Activated CD4-positive, alpha-beta T cell treated with anti-CD3 and anti-CD28 coated beads, Interleukin-2, amount 10 ng/mL, durations not matched to agents 7 days and 5 days (primary cell): ENCODE measurements around the gene TGIF2. TPM values are rescaled to one million over a fixed set of nuclear protein-coding genes. Genes with fewer than 3 reads are reported as not detected.
A peak's percentile ranks its signal among the peaks of the same experiment; 100 is the strongest.

Experiments used
- CTCF ChIA-PET: fragments of 350-600 bp; sonication (Branson Sonifier 250); formaldehyde crosslinking; loops from one replicate; lab custom pipeline; 2021; ENCODE audit warnings: antibody characterized with exemption; lab: Charles Lee
- POLR2A ChIA-PET: fragments of 350-600 bp; sonication (Branson Sonifier 250); formaldehyde crosslinking; loops from one replicate; lab custom pipeline; 2021; ENCODE audit warnings: antibody characterized with exemption; lab: Charles Lee
- DNase-seq: peaks from one replicate; pipeline ENCODE4 v3.0.0-alpha.2; 2020
- H3K27ac Mint-ChIP-seq: one replicate; pipeline ENCODE4 v1.8.0; 2021; ENCODE audit warnings: mild to moderate bottlenecking, moderate library complexity, mixed read lengths
- H3K27me3 Mint-ChIP-seq: one replicate; pipeline ENCODE4 v1.8.0; 2021; ENCODE audit warnings: mixed read lengths
- H3K36me3 Mint-ChIP-seq: one replicate; pipeline ENCODE4 v1.8.0; 2021; ENCODE audit warnings: low read depth, mixed read lengths
- H3K4me1 Mint-ChIP-seq: one replicate; pipeline ENCODE4 v1.8.0; 2021; ENCODE audit warnings: mixed read lengths
- H3K4me3 Mint-ChIP-seq: one replicate; pipeline ENCODE4 v1.8.0; 2021; ENCODE audit warnings: mild to moderate bottlenecking, moderate library complexity, mixed read lengths
- H3K9me3 Mint-ChIP-seq: one replicate; pipeline ENCODE4 v1.8.0; 2021; ENCODE audit warnings: mixed read lengths
- total RNA-seq, 2 experiments: library from RNA; stranded (reverse); gene quantifications; one replicate each; pipeline ENCODE4 v1.2.3, GENCODE V29; 2021

TGIF2 gene
- total RNA-seq, 2 experiments from 2014 or later = 24.1 to 26.0 TPM

DNA sequence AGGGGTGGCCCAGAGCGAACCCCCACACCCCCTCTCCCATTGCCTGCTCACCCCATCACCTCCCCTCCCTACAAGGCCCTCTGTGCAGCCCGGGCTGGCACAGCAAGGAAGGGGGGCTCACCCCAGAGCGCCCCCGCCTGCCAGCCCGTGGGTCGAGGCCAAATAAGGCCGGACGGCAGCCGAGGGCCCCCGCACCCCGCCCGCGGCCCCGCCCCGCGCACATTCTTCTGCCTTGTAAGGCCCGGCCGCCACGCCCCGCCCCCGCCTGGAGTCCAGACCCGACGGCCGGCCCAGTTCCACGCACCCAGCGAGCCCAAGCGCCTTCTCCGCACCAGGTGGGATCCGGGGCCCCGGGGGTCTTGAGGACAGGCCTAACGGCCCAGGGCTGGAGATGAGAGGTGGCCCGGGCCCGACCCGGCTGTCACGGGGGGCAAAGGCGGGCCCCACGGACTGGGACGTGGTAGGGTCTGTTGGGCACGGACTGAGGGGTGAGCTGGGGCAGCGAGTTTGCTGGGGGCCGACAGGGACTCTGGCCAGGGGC lies 32.1 kb upstream of the TGIF2 start, which contains the start of gene MYL9:
TSS of gene MYL9 (plus strand) at position 293 of the 541 bp plus-strand sequence. CDS start 3,366 bp downstream, outside the sequence.
- no peak for DNase-seq
- Mint-ChIP-seq H3K36me3 (no peaks in the 10 kb centered on the region), H3K9me3 (no peaks in the 10 kb centered on the region), H3K27ac (no peak within 1 kb of the TSS), H3K27me3 (no peaks in the 10 kb centered on the region), H3K4me1 (no peaks in the 10 kb centered on the region), H3K4me3 (no peak within 1 kb of the TSS)
- ChIA-PET CTCF (no interaction called here), POLR2A (no interaction called here)

DNA sequence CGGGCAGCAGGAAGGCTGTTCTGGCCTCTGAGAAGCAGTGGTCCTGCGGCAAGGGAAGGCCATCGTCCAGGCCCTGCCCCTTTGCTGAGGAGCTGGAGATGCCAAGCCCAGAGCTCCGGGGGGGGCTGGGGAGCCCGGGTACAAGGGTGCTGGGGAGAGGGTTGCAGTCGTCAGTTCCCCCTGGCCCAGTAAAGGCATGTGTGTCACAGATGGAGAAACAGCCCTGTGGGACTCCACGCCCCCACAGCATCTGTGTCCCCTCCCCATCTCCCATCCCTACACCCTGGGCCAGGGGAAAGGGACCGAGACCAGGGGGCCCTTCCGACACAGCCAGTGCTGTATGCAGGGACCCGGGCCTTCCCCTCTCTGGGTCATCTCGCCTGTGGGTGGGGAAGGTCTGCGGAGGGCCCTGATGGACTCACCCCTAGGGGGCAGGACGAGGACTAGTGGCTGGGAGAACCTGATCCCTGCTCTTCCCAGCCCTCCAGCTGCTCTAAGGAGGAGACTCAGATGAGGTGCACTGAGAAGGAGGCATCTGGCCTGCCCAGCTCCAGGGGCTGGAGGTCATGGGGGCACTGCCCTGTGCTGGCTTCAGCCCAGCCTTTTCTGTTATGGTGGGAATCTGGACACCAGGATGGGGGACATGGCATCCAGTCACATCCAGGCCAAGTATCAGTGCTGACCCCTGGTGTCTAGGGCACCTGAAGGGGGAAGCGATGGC lies 31.5 kb upstream of the TGIF2 start:
- DNase-seq = no peak
- Mint-ChIP-seq H3K4me3 (no peak overlapping the region), H3K9me3 (no peaks in the 10 kb centered on the region), H3K4me1 (no peaks in the 10 kb centered on the region), H3K36me3 (no peaks in the 10 kb centered on the region), H3K27me3 (no peaks in the 10 kb centered on the region), H3K27ac (no peak overlapping the region)
- POLR2A ChIA-PET = no interaction called here
- CTCF ChIA-PET = no interaction called here

DNA sequence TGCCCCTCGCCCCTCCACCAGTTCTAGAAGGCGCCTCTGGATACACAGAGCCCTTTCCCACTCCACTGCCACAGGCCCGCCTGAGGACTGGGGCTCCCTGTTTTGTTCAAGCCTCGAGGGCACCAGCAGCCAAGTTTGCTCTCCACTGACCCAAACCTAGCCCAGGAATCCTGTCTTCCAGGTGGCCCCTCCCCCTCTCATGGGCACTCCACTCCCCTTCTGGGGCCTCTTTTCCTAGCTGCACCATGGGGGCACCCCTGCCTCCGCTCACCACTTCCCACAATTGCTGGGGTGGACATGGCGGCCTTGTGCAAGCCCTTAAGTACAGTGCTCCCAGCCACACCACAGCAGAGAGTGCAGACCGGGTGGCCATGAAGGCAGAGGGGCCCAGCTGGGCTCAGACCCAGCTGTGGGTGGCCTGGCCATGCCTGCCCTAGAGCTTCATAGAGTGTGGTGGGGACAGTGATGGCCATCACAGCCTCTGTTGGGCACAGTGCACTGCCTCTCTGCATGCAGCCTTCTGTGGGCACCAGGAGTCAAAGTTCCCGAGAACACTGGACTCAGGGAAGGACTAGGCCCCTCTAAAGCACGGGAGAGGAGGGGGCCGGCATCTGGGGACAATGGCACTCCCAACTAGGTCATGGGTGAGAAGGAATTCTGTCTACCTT lies 30.7 kb upstream of the TGIF2 start:
- H3K4me1 Mint-ChIP-seq = no peaks in the 10 kb centered on the region
- H3K36me3 Mint-ChIP-seq = no peaks in the 10 kb centered on the region
- POLR2A ChIA-PET = no interaction called here
- CTCF ChIA-PET = no interaction called here
- no peak for DNase-seq
- H3K27ac Mint-ChIP-seq = no peak overlapping the region
- no peaks in the 10 kb centered on the region for H3K27me3 Mint-ChIP-seq
- no peak overlapping the region for H3K4me3 Mint-ChIP-seq
- no peaks in the 10 kb centered on the region for H3K9me3 Mint-ChIP-seq

DNA sequence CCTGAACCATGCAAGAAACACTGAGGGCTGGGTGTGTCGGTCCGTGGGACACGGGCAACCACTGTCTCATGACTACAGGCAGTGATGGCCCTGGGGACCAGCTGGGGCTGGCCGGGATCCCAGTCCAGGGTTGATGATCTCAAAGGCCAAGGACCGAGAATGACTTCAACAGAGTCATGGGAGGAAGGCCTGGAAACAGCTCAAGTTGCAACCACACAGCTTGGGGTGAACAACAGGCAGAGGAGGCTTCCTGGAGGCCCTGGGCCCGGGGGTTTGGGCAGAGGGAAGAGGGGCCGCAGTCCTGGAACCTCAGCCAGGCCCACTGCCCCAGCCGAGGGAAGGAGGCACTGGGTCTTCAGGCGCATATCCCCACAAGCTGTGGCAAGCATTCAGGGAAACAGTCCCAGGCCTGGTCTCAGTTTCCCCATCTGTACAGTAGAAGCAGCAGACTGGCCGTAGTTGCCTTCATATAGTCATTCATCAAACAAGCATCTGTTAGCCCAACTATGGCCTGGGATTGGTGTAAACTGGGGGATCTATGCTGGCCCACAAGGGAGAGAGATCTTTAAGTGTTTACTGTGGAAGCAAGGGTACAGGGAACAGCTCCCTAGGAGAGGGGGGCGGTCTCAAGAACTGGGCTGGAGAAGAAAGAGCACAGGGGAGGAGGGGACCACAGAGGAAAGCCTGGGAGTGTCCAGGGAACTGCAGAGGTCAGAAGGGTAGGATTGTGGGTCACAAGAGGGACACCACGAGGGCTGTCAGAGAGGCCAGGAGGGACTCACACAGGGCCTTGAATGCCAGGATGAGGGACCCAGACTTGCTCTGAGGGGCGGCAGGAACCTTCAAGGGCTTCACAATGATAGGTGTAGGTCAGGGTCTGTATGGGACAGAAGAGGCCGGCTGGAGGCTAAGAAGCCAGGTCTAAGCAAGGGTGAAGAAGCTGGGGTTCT lies 29.9 kb upstream of the TGIF2 start:
- no peaks in the 10 kb centered on the region for H3K4me1 Mint-ChIP-seq
- H3K27me3 Mint-ChIP-seq = no peaks in the 10 kb centered on the region
- CTCF ChIA-PET = no interaction called here
- H3K36me3 Mint-ChIP-seq = no peaks in the 10 kb centered on the region
- no peak overlapping the region for H3K4me3 Mint-ChIP-seq
- H3K9me3 Mint-ChIP-seq = no peaks in the 10 kb centered on the region
- POLR2A ChIA-PET = no interaction called here
- H3K27ac Mint-ChIP-seq = no peak overlapping the region
- no peak for DNase-seq

DNA sequence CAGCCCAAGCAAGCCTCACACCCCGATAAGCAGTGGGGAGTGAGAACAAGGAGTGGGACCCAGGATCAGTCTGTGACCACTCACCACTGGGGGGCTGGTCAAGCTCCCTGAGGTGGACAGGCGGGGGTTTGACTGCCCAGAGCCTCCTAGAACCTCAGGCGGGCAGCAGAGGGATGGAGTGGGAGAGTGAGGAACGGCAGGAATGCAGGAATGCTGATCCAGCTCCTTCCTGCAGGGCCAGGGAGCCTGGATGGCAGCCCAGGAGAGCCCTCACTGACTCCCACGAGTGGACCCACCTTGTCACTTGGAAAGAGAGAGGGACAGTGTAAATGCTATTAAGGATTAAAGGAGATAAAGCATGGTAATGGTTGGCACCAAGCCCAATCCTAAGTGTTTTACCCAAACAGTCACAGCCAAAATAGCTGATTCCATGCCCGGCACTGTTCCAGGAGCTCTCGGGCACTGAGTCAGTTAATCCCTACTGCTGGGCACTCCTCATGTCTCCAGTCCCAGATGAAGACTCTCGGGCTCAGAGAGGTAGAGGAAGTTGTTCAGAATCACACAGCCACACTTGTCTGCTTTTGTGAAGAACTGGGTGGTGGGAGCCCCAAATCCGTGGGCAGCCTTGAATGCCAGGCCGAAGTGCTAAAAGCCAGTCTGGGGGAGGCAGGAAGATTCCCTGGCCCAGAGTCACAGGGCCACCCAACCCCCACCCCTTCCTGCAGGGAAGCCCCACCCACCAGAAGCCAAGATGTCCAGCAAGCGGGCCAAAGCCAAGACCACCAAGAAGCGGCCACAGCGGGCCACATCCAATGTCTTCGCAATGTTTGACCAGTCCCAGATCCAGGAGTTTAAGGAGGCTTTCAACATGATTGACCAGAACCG lies 29.0 kb upstream of the TGIF2 start:
- CTCF ChIA-PET = no interaction called here
- no peaks in the 10 kb centered on the region for H3K4me1 Mint-ChIP-seq
- H3K9me3 Mint-ChIP-seq = no peaks in the 10 kb centered on the region
- no peaks in the 10 kb centered on the region for H3K27me3 Mint-ChIP-seq
- H3K27ac Mint-ChIP-seq = peak overlapping the region; percentile 15
- POLR2A ChIA-PET = no interaction called here
- DNase-seq = no peak
- H3K36me3 Mint-ChIP-seq = no peaks in the 10 kb centered on the region
- H3K4me3 Mint-ChIP-seq = no peak overlapping the region

DNA sequence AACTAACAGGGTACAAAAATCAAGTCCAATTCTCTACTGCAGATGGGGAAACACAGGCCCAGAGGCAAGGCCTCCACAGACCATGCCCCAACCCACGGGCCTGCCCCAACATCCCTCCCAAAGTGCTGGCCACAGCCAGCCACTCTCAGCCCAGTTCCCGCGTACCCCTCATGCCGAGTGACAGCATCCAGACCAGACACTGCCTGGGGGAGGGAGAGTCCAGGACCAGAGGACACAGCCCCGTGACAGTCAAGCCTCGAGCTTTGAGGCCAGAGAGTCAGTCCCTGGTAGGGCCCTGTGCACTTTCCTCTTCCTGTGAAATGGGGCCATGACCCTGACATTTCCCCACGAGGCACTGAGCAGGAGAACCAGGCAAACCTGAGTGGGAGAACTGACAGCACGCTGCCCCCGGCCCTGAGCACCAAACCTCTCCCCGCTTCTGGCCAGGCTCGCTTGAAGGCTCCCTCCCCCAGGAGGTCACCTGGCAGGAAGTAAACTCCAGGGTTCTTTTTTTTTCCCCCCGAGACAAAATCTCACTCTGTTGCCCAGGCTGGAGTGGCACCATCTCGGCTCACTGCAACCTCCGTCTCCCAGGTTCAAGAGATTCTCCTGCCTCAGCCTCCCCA lies 27.2 kb upstream of the TGIF2 start:
- no peak overlapping the region for H3K4me3 Mint-ChIP-seq
- CTCF ChIA-PET = interaction anchor here (0.8 to 1.5 kb wide), 3 partner anchors 10 to 59 kb away, joined by 3 to 4 read pairs (median 3); partner anchors contain the start of gene RAB5IF
- no peak for DNase-seq
- H3K27me3 Mint-ChIP-seq = no peaks in the 10 kb centered on the region
- POLR2A ChIA-PET = no interaction called here
- no peaks in the 10 kb centered on the region for H3K36me3 Mint-ChIP-seq
- H3K27ac Mint-ChIP-seq = no peak overlapping the region
- no peaks in the 10 kb centered on the region for H3K9me3 Mint-ChIP-seq
- H3K4me1 Mint-ChIP-seq = no peaks in the 10 kb centered on the region

DNA sequence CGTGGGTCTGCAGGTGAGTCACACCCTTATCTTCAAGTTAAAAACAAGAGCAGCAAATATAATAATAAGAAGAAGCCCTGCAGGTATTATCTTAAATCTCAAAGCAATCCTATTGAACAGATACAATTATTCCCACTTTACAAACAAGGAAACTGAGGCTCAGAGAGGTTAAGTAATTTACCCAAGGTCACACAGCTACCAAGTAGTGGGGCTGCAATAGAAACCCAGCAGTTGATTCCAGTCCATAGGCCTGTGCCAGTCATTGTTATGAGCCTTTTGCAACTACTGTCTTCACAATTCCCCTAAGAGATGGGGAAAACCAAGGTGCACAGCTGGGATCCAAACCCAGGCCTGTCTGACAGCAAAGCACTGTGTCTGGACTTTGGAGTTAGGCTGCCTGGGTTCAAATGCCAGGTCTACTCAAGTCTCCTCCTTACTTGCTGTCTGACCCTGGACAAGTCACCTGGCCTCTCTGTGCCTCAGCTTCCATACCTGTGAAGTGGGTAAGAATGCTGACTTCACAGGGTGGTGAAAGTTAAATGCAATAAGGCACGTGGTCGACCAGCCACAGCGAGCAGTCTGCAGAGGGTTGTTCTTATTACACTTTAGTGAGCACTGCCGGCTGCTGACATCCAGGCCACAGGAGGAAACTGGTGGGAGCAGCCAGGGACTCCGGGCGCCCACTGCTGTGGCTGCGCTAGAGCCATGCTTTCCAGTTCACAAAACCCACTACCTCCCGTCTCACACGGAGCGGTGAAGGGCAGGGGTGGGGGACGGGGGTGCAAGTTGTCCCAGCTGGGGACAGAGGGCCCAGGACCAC lies 26.0 kb upstream of the TGIF2 start:
- POLR2A ChIA-PET = no interaction called here
- Mint-ChIP-seq H3K36me3 (no peaks in the 10 kb centered on the region), H3K27me3 (no peaks in the 10 kb centered on the region), H3K4me1 (no peaks in the 10 kb centered on the region), H3K27ac (no peak overlapping the region), H3K4me3 (no peak overlapping the region), H3K9me3 (no peaks in the 10 kb centered on the region)
- no peak for DNase-seq
- CTCF ChIA-PET = interaction anchor here (1.0 to 1.5 kb wide), 3 partner anchors 11 to 58 kb away, joined by 3 to 4 read pairs (median 3); partner anchors contain the start of gene RAB5IF

DNA sequence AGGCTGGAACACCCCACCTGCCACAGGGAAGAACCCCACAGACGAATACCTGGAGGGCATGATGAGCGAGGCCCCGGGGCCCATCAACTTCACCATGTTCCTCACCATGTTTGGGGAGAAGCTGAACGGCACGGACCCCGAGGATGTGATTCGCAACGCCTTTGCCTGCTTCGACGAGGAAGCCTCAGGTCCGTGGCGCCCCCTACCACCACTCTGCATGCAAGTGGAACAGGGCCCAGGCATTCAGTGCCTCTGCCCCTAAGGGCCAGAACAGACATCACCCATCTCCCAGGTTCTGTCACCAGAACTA lies 25.4 kb upstream of the TGIF2 start:
- Mint-ChIP-seq H3K4me1 (no peaks in the 10 kb centered on the region), H3K27ac (no peak overlapping the region), H3K9me3 (no peaks in the 10 kb centered on the region), H3K4me3 (no peak overlapping the region), H3K36me3 (no peaks in the 10 kb centered on the region), H3K27me3 (no peaks in the 10 kb centered on the region)
- ChIA-PET CTCF (interaction anchor here (1.0 to 1.5 kb wide), 3 partner anchors 21 to 57 kb away, joined by 3 to 4 read pairs (median 3); partner anchors contain the start of gene RAB5IF), POLR2A (no interaction called here)
- DNase-seq = no peak

DNA sequence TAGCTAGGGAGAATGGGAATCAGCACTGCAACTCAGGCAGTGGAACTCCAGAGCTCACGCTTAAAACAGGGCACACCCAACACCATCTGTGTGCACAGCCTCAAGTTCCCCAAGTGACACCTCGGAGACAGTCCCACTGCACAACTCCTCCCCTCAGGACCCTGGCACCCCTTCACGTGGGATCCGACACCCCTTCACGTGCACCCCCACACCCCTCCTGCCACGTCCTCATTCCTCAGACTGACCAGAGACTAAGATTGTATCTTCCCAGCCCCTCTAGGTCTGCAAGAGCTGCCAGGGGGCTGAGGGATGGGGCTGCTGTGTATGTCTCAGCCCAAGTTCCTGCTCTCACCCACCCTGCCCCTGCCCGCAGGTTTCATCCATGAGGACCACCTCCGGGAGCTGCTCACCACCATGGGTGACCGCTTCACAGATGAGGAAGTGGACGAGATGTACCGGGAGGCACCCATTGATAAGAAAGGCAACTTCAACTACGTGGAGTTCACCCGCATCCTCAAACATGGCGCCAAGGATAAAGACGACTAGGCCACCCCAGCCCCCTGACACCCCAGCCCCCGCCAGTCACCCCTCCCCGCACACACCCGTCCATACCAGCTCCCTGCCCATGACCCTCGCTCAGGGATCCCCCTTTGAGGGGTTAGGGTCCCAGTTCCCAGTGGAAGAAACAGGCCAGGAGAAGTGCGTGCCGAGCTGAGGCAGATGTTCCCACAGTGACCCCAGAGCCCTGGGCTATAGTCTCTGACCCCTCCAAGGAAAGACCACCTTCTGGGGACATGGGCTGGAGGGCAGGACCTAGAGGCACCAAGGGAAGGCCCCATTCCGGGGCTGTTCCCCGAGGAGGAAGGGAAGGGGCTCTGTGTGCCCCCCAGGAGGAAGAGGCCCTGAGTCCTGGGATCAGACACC lies 24.4 kb upstream of the TGIF2 start:
- H3K27me3 Mint-ChIP-seq = no peaks in the 10 kb centered on the region

DNA sequence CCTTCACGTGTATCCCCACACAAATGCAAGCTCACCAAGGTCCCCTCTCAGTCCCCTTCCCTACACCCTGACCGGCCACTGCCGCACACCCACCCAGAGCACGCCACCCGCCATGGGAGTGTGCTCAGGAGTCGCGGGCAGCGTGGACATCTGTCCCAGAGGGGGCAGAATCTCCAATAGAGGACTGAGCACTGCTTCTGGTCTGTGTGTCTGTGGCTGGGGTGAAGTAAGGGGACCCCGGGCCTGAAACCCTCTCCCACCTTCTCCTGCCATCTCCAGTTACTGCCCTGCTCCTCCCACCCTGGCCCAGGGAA lies 23.8 kb upstream of the TGIF2 start:
- Mint-ChIP-seq H3K9me3 (no peaks in the 10 kb centered on the region), H3K36me3 (no peaks in the 10 kb centered on the region), H3K4me3 (no peak overlapping the region), H3K27me3 (no peaks in the 10 kb centered on the region), H3K27ac (no peak overlapping the region), H3K4me1 (no peaks in the 10 kb centered on the region)
- ChIA-PET CTCF (interaction anchor here (1.3 kb wide), 1 partner anchor 46 kb away, joined by 3 read pairs; no protein-coding TSS in a partner anchor), POLR2A (no interaction called here)
- no peak for DNase-seq

More for the DNA sequence above, 24.4 kb upstream of the TGIF2 start:
- no peaks in the 10 kb centered on the region for H3K4me1 Mint-ChIP-seq
- no peaks in the 10 kb centered on the region for H3K36me3 Mint-ChIP-seq
- no peaks in the 10 kb centered on the region for H3K9me3 Mint-ChIP-seq
- DNase-seq = no peak
- no peak overlapping the region for H3K27ac Mint-ChIP-seq
- no peak overlapping the region for H3K4me3 Mint-ChIP-seq
- ChIA-PET CTCF (interaction anchor here (1.1 to 1.3 kb wide), 2 partner anchors 22 to 47 kb away, joined by 3 read pairs; no protein-coding TSS in a partner anchor), POLR2A (no interaction called here)
